Hepatocyte (in vitro differentiated cells): ENCODE data around the gene ZNF17.

Source experiments
- CTCF ChIP-seq: fragments of 200-600 bp; sonication (generic); IDR thresholded peaks from 2 replicates; pipeline ENCODE4 v1.5.1; 2016; ENCODE audit warnings: antibody characterized with exemption, mild to moderate bottlenecking; ENCODE audit not compliant: poor library complexity
- EZH2 ChIP-seq: fragments of 200-600 bp; sonication (generic); IDR thresholded peaks from 2 replicates; pipeline ENCODE4 v1.6.1; 2016; ENCODE audit warnings: antibody characterized with exemption, mild to moderate bottlenecking, borderline replicate concordance
- EZH2phosphoT487 ChIP-seq: fragments of 200-600 bp; sonication (generic); IDR thresholded peaks from one replicate; pipeline ENCODE4 v1.6.1; 2018; ENCODE audit warnings: antibody characterized with exemption, mild to moderate bottlenecking, low read depth, moderate library complexity; ENCODE audit not compliant: unreplicated experiment, severe bottlenecking

- TF ChIP-seq CTCF, result no peak
- no peak for TF ChIP-seq EZH2
- no peak for TF ChIP-seq EZH2phosphoT487
Measured at GRCh38 chr19:57466489-57466888, 55.5 kb downstream of the ZNF17 start.
